NCI-H1417 (cell line): ENCODE measurements around the gene VKORC1L1.
"Not testable (repeated sequence)": the region's sequence is repeated elsewhere in the genome, so short reads cannot be mapped to it uniquely, and the experiment has no call there.

Source experiments
- DNase-seq, 3 experiments: peaks; one replicate each; lab custom pipeline; 2025; lab: John Stamatoyannopoulos, UW

Gene VKORC1L1

DNA sequence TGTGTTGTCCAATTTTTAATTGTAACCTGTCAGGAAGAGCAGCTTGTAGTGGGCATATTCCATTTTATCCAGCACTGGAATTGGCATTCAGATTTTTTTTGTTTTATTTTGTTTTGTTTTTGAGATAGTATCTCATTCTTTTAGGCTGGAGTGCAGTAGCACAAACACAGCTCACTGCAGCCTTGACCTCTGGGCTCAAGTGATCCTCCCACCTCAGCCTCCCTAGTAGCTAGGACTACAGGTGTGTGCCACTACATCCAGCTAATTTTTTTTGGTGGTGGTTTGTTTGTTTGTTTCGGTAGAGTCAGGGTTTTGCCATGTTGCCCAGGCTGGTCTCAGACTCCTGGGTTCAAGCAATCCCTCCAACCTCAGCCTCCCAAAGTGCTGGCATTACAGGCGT, 64.4 kb downstream of the VKORC1L1 start:
- DNase-seq, result no peak

DNA sequence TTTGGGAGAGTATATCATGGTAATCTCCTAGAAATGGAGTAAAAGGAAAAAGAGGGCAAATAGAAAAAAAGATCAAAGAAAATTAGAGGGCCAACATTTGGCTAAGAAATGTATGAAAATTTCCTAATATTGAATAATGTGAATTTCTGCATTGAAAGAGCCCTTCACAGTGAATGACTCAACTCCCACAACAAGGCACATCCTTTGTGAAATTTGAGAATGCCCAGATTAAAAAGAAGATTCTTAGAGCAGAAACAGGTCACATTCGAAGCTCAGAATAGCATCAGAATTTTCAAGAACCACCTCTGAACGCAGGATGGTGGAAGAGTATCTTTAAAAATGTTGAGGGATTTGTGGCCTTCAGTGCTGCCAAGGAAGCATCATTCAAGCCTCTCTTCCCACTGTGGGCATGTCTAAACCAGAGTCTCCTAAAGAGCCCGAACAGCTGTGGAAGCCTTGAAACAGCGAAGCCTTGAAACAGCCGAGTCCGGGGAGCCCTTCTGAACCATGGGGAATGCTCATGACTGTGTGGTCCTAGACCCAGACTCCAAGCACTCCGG, 65.5 kb downstream of the VKORC1L1 start:
- DNase-seq, result no peak

DNA sequence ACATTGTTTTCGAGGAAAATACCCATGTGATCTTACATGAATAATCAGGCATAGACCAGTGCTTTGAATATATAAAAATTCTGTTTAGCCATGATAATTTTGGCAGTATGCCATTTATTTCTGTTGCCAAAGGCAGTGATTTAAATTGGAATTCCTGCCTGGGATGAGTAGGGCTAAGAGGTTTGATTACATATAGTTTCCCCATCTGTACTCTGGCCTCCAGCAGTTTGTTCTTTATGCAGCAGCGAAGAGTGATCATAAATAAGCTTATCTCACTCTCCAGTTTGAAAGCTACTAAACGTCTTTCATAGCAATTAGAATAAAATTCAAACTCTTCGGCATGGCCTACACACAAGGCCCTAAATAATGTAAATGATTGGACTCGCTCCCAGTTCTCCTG, 72.9 kb downstream of the VKORC1L1 start:
- DNase-seq, result not testable (repeated sequence)

DNA sequence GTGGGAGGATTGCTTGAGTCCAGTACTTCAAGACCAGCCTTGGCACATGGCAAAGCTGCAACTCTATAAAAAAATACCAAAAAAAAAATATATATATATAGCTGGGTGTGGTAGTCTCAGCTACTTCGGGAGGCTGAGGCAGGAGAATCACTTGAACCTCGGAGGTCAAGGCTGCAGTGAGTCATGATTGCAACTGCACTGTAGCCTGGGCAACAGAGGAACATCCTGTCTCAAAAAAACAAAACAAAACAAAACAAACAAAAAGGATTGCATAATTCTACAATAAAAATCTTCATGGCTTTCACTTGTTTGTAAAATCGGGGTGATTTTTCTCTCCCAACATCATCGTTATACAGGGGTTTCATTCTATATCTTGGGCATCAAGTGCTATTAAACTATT, 74.0 kb downstream of the VKORC1L1 start:
- no peak for DNase-seq

DNA sequence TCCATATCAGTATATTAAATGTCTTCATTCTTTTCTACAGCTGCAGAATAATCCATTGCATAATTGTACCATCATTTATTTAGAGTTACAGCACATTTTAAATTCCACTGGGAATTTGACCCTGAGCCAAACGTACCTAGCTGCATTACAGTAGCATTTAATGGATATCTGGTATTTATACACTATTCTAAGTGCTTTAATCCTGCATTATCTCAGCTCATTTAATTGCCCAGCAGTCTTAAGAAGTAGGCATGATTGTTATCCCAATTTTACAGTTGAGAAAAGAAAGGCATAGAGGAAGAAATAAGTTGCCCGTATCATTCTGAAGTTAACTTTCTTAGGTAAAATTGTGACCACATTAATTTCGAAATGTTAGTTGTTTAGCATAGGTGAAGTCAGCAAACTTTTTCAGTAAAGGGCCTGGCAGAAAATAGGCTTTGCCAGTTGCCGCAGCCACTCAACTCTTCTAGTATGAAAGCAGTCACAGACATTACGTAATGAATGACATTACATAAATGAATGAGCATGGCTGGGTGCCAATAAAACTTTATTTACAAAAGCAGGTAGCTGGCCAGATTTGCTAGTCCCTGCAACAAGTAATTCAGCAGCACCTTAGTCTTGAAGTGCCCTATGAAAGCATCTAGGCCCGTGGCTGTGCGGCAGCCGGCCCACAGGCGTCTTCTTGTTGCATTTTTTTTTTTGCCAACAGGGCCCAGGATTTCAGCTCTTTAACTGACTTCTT, 79.1 kb downstream of the VKORC1L1 start:
- DNase-seq, result peak in 1 of 3 experiments; percentile 14

DNA sequence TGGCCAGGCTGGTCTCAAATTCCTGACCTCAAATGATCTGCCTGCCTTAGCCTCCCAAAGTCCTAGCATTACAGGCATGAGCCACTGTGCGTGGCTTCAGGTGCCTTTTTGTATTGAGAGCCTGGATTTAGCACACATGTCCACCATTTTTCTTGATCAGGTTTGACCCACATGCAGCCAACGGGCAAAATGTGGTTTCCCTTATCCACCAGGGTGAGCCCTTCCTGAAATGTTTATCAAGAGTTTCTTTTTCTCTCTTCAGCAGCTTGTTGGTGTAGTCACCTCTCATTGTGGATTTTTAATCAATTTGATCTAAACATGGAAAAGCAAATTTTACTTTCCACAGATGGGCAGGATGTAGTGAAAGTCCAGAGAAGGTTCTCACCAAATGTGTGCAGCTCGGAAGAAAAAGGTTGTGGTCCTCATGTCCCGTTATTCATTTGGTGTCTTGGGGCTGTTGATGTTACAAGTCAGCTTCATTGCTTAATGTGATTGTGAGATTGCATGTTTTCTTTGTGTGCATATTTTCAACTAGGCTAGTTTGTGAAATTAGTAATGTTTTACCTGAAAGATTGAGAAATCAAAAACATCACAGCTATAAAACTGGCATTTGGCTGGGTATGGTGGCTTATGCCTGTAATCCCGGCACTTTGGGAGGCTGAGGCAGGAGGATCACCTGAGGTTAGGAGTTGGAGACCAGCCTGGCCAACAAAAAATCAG, 80.3 kb downstream of the VKORC1L1 start:
- no peak for DNase-seq

- no peak for DNase-seq
Measured at GRCh38 chr7:65953890-65954450, 81.1 kb downstream of the VKORC1L1 start.

DNA sequence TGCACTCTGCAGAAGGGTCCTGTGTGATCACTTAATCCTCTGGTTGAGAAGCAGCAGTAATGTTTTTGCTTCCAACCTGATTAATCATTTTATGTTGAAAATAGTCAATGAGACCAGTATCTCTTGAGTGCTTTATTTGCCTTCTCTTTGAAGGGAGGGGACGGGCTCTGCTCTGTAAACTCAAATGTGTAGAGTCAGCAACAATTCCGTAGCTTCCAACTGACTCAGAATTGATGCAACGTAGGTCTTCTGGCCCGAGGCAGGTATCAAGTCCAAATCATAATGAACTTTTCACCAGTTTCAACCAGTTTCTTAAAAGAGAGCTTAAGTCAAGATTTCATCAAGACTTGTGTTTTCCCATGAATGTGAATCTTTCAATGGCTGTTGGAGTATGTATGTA, 82.8 kb downstream of the VKORC1L1 start:
- no peak for DNase-seq

- DNase-seq, result no peak
Measured at GRCh38 chr7:65960351-65961074, 87.6 kb downstream of the VKORC1L1 start.

- DNase-seq, result no peak
Measured at GRCh38 chr7:65962033-65962432, 89.2 kb downstream of the VKORC1L1 start.

- DNase-seq, result not testable (repeated sequence)
Measured at GRCh38 chr7:65964671-65965070, 91.8 kb downstream of the VKORC1L1 start.

GRCh38 chr7:65966146-65966545, 93.3 kb downstream of the VKORC1L1 start:
- DNase-seq, result no peak

DNA sequence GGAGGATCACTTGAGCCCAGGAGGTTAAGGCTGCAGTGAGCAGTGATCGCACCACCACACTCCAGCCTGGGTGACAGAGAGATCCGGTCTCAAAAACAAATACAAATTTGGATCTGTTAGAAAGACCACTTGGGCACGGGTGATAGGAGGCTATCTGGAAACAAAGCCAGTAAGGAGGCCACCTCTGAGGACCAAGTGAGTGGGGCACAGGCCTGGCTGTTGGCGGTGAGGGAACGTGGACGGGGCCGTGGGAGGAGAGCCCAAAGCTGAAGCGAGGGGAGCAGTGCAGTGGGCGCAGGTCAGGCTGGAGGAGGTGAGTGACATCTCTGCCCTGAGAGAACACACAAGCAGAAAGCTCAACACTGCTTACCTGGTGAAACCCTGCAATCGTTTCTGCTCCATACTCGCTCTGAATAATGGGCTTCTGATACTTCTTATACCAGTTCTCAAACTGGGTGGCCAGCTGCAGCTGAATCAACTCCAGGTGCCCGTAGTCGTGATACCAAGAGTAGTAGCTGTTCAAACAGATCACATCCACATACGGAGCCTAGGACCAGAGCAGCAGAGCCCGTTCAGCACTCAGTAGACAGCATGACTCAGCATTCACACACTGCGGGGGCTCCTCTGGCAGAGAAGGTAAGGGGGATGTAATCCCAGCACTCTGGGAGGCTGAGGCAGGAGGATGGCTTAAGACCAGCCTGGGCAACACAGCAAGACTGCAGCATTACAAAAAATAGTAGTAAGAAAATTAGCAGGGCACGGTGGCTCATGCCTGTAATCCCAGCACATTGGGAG, 94.7 kb downstream of the VKORC1L1 start:
- no peak for DNase-seq

- DNase-seq, result no peak
Measured at GRCh38 chr7:65968256-65969185, 95.6 kb downstream of the VKORC1L1 start.

GRCh38 chr7:65971021-65971420, 98.1 kb downstream of the VKORC1L1 start:
- no peak for DNase-seq

GRCh38 chr7:65972976-65973375, 100.1 kb downstream of the VKORC1L1 start:
- DNase-seq, result no peak

DNA sequence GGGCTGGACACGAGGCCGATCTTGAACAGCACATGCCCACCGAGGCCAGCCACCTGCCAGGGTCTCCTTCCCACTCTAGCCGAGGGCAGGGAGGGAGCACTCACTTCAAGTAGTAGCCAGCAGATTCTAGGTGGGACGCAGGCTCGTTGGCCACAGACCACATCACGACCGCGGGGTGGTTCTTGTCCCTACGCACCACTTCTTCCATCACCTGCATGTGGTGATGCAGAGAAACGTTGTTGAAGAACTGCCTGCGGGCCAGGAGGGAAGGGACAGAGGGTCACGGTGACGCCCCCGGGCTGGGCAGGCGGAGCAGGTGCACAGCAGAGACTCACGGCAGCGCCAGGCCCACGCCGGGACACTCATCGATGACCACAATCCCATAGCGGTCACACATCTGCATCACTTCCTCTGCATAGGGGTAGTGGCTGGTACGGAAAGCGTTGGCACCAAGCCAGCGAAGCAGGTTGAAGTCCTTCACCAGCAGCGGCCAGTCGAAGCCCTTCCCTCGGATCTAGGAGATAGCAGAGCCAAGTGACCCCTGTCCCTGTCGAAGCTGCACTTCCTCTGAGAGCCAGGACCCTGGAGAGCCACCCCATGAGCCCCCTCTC, 101.4 kb downstream of the VKORC1L1 start:
- no peak for DNase-seq

- no peak for DNase-seq
Measured at GRCh38 chr7:65974876-65975275, 102.0 kb downstream of the VKORC1L1 start.

DNA sequence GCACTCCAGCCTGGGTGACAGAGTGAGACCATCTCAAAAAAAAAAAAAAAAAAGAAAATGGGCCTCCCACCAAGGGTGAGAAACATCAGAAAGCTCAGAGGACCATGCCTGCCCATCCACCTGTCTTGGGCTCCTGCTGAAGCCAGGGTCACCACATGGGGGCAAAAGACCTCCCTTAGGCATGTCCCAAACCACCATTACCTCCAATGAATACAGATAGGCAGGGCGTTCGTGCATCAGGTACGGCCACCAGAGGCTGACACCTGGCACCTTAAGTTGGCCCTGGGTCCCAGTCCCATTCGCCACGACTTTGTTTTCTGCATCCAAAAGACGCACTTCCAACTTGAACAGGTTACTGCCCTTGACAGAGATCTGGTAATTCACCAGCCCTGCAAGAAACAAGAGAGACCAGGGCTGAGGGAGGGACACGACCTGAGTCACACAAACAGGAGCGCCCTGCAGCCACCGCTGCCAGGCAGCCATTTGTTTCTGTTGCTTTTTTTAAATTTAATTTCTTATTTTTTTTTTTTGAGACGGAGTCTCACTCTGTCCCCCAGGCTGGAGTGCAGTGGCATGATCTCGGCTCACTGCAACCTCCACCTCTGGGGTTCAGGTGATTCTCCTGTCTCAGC, 103.1 kb downstream of the VKORC1L1 start:
- DNase-seq, result no peak
